Measurements from ENCODE around the gene HHIP. TPM values are rescaled to one million over a fixed set of nuclear protein-coding genes. Genes with fewer than 3 reads are reported as not detected.

The HHIP gene
- total RNA-seq, 1 donor from 2014 or later, result 38.3 TPM

DNA sequence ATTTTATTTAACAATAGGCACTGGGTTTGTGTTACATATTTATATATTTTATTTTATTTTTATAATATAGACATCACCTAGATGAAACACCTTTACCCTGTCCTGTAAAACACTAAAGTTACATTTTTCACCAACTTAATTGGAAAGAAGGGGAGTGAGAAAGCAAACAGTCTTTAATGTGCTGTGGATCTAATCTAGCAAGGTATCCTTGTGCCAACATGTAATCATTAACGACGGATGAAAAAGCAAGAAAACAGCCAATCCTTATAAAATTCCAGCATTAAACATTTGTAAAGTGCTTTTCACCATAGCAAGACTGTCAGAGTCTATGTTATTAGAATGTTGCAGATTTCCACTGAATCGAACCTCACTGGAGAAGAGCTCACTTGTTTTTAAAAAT, 92.7 kb downstream of the HHIP start:
- no peak for DNase-seq (ENCODE audit: low spot score)
- no peak overlapping the region for H3K4me3 Mint-ChIP-seq (ENCODE audit: unreplicated experiment)
- no peaks in the 10 kb centered on the region for H3K27me3 Mint-ChIP-seq (ENCODE audit: low read depth)
- no peaks in the 10 kb centered on the region for H3K36me3 Mint-ChIP-seq (ENCODE audit: low read depth)
- H3K4me1 Mint-ChIP-seq (ENCODE audit: low read depth), result peaks cover 4% of the 10 kb centered on the region
- H3K9me3 Mint-ChIP-seq (ENCODE audit: low read depth), result no peaks in the 10 kb centered on the region
- H3K27ac Mint-ChIP-seq (ENCODE audit: unreplicated experiment), result no peak overlapping the region
- TF ChIP-seq, protein P1, sequence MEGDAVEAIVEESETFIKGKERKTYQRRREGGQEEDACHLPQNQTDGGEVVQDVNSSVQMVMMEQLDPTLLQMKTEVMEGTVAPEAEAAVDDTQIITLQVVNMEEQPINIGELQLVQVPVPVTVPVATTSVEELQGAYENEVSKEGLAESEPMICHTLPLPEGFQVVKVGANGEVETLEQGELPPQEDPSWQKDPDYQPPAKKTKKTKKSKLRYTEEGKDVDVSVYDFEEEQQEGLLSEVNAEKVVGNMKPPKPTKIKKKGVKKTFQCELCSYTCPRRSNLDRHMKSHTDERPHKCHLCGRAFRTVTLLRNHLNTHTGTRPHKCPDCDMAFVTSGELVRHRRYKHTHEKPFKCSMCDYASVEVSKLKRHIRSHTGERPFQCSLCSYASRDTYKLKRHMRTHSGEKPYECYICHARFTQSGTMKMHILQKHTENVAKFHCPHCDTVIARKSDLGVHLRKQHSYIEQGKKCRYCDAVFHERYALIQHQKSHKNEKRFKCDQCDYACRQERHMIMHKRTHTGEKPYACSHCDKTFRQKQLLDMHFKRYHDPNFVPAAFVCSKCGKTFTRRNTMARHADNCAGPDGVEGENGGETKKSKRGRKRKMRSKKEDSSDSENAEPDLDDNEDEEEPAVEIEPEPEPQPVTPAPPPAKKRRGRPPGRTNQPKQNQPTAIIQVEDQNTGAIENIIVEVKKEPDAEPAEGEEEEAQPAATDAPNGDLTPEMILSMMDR (IDR thresholded peaks at IDR 0.05), result no peak

- TF ChIP-seq, protein P1 (IDR thresholded peaks at IDR 0.05), result no peak
- no peaks in the 10 kb centered on the region for H3K27me3 Mint-ChIP-seq (ENCODE audit: low read depth)
- no peak for DNase-seq (ENCODE audit: low spot score)
- no peaks in the 10 kb centered on the region for H3K36me3 Mint-ChIP-seq (ENCODE audit: low read depth)
- H3K4me3 Mint-ChIP-seq (ENCODE audit: unreplicated experiment), result no peak overlapping the region
- no peaks in the 10 kb centered on the region for H3K9me3 Mint-ChIP-seq (ENCODE audit: low read depth)
- H3K4me1 Mint-ChIP-seq (ENCODE audit: low read depth), result peaks cover 1% of the 10 kb centered on the region
- H3K27ac Mint-ChIP-seq (ENCODE audit: unreplicated experiment), result no peak overlapping the region
These were observed 93.6 kb downstream of the HHIP start for GRCh38 chr4:144739511-144740033.

DNA sequence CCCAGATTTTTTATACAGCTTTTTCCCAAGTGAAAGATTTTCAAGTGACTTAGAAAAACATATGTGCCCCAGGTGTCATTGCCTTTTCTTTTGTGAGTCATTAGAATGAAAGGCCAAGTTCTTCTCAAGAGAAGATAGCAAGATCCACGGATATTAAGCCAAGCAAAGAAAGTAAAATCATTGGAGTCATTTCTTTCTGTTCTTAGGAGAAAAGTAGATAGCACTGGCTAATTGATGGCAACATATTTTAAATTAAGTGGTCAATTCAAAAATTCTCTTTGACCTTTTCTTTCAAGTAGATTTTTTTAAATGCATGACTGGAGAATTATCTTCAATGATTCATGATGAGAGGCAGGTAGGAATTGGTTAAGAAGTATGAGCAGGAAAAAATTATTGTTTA, 94.4 kb downstream of the HHIP start:
- TF ChIP-seq, protein P1 (IDR thresholded peaks at IDR 0.05), result no peak
- DNase-seq (ENCODE audit: low spot score), result no peak
- H3K36me3 Mint-ChIP-seq (ENCODE audit: low read depth), result no peaks in the 10 kb centered on the region
- H3K4me3 Mint-ChIP-seq (ENCODE audit: unreplicated experiment), result no peak overlapping the region
- no peaks in the 10 kb centered on the region for H3K27me3 Mint-ChIP-seq (ENCODE audit: low read depth)
- H3K9me3 Mint-ChIP-seq (ENCODE audit: low read depth), result no peaks in the 10 kb centered on the region
- H3K4me1 Mint-ChIP-seq (ENCODE audit: low read depth), result no peaks in the 10 kb centered on the region
- no peak overlapping the region for H3K27ac Mint-ChIP-seq (ENCODE audit: unreplicated experiment)

GRCh38 chr4:144748814-144749555, 103.0 kb downstream of the HHIP start:
- no peak overlapping the region for H3K4me3 Mint-ChIP-seq (ENCODE audit: unreplicated experiment)
- TF ChIP-seq, protein P1 (IDR thresholded peaks at IDR 0.05), result no peak
- no peaks in the 10 kb centered on the region for H3K36me3 Mint-ChIP-seq (ENCODE audit: low read depth)
- H3K27me3 Mint-ChIP-seq (ENCODE audit: low read depth), result no peaks in the 10 kb centered on the region
- no peak overlapping the region for H3K27ac Mint-ChIP-seq (ENCODE audit: unreplicated experiment)
- DNase-seq (ENCODE audit: low spot score), result no peak
- H3K4me1 Mint-ChIP-seq (ENCODE audit: low read depth), result no peaks in the 10 kb centered on the region
- peaks cover 2% of the 10 kb centered on the region for H3K9me3 Mint-ChIP-seq (ENCODE audit: low read depth)

DNA sequence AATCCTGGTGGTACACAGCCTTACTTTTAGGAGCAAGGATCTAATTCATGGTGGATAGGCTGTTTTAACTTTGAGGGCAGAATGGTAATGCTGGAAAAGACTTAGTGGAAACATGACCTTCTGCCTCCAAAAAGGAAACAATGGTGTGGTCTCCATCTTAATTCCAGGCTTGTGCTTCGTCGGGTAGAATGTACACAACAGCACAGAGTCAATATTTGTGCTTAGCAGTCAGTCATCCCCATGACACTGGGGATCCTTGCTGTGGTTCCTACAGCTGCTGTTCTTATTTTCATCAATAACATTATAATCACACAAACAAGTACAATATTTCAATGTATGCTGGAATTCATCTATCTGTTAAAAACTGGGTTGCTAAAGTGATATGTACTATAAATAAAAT, 104.4 kb downstream of the HHIP start:
- peaks cover 2% of the 10 kb centered on the region for H3K9me3 Mint-ChIP-seq (ENCODE audit: low read depth)

More for the DNA sequence above, 104.4 kb downstream of the HHIP start:
- Mint-ChIP-seq H3K27ac (ENCODE audit: unreplicated experiment) (no peak overlapping the region), H3K4me3 (ENCODE audit: unreplicated experiment) (no peak overlapping the region), H3K27me3 (ENCODE audit: low read depth) (no peaks in the 10 kb centered on the region), H3K4me1 (ENCODE audit: low read depth) (no peaks in the 10 kb centered on the region), H3K36me3 (ENCODE audit: low read depth) (no peaks in the 10 kb centered on the region)
- DNase-seq (ENCODE audit: low spot score), result no peak
- TF ChIP-seq, protein P1 (IDR thresholded peaks at IDR 0.05), result no peak
